Measurements from ENCODE around the gene DCTN4. TPM values are rescaled to one million over a fixed set of nuclear protein-coding genes. Genes with fewer than 3 reads are reported as not detected.

Gene DCTN4
- total and polyA plus RNA-seq, 2 of the 8 experiments (the other 6 are each of a cell fraction or from before 2014, with no cell fraction given) = 20.5 to 42.7 TPM

- no peak overlapping the region for H2BK20ac ChIP-seq (ENCODE audit: low read length)
- no peak overlapping the region for H4K91ac ChIP-seq (replicated peaks; ENCODE audit: insufficient read length, low read length)
- 76% methylated on average over 1 of the region's 1 CpG; no CpG with 5 or more reads in 1 of the 2 experiments for WGBS, 2 experiments (ENCODE audit: extremely low coverage in 1 of 2, insufficient coverage in 1 of 2, insufficient read length in 1 of 2, insufficient replicate concordance in 2 of 2, low coverage in 1 of 2, low lambda C conversion rate in 2 of 2, missing lambda C conversion rate in 1 of 2)
- TF ChIP-seq POLR2AphosphoS5 (IDR thresholded peaks at IDR 0.05; ENCODE audit: low read depth, low read length) = no peak
- no peak for TF ChIP-seq NRF1 (IDR thresholded peaks at IDR 0.05; ENCODE audit: low read depth, low read length)
- TF ChIP-seq EP300 (IDR thresholded peaks at IDR 0.05; ENCODE audit: borderline replicate concordance in 1 of 2, low read depth in 2 of 2, low read length in 2 of 2) = no peak
- TF ChIP-seq BCL11A (IDR thresholded peaks at IDR 0.05; ENCODE audit: low read depth in 2 of 2, low read length in 2 of 2) = no peak
- no peak for TF ChIP-seq TEAD4 (IDR thresholded peaks at IDR 0.05; ENCODE audit: low read depth, low read length)
- no peak for TF ChIP-seq TAF1 (IDR thresholded peaks at IDR 0.05; ENCODE audit: low read depth, low read length)
- no peak for TF ChIP-seq CEBPB (IDR thresholded peaks at IDR 0.05; ENCODE audit: low read depth, low read length)
- TF ChIP-seq, protein P1, sequence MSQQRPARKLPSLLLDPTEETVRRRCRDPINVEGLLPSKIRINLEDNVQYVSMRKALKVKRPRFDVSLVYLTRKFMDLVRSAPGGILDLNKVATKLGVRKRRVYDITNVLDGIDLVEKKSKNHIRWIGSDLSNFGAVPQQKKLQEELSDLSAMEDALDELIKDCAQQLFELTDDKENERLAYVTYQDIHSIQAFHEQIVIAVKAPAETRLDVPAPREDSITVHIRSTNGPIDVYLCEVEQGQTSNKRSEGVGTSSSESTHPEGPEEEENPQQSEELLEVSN (IDR thresholded peaks at IDR 0.05) = no peak
- no peak for TF ChIP-seq POLR2A (IDR thresholded peaks at IDR 0.05; ENCODE audit: control extremely low read depth in 1 of 2, low read depth in 2 of 2, low read length in 2 of 2)
- TF ChIP-seq KDM4A (IDR thresholded peaks at IDR 0.05; ENCODE audit: low read depth, low read length, severe bottlenecking) = no peak
- no peak for TF ChIP-seq EZH2 (IDR thresholded peaks at IDR 0.05; ENCODE audit: low read depth, low read length, severe bottlenecking)
- TF ChIP-seq ASH2L (IDR thresholded peaks at IDR 0.05; ENCODE audit: low read length) = no peak
- no peak for TF ChIP-seq GTF2F1 (IDR thresholded peaks at IDR 0.05; ENCODE audit: borderline replicate concordance, low read depth, low read length)
These were observed 12.4 kb upstream of the DCTN4 start for GRCh38 chr5:150771034-150771795.

More at GRCh38 chr5:150771034-150771795, 12.4 kb upstream of the DCTN4 start:
- no peak overlapping the region for H3K18ac ChIP-seq (ENCODE audit: extremely low read depth, low read length)
- ChIA-PET CTCF (ENCODE audit: partially characterized antibody) (no interaction called here), POLR2A (ENCODE audit: partially characterized antibody) (no interaction called here)
- no peak overlapping the region for H3K4me3 ChIP-seq (ENCODE audit: extremely low read depth in 1 of 4, insufficient read depth in 2 of 4, low read depth in 3 of 4, low read length in 4 of 4)
- H4K5ac ChIP-seq (ENCODE audit: insufficient read length, low read depth, low read length) = no peak overlapping the region
- no peak overlapping the region for H3K27ac ChIP-seq (ENCODE audit: low read depth, low read length)
- DNase-seq (ENCODE audit: low read depth in 1 of 2, low spot score in 2 of 2) = no peak
- no peak overlapping the region for H2BK120ac ChIP-seq (replicated peaks; ENCODE audit: low read depth, low read length)
- H3K56ac ChIP-seq (replicated peaks; ENCODE audit: insufficient read length, low read depth, low read length) = no peak overlapping the region
- H2BK12ac ChIP-seq (ENCODE audit: low read depth, low read length) = no peak overlapping the region
- H4K8ac ChIP-seq (ENCODE audit: extremely low read depth, insufficient read depth, low read length) = no peak overlapping the region
- H3K9ac ChIP-seq (replicated peaks in 1 of 4; ENCODE audit: extremely low read depth in 1 of 4, low read depth in 3 of 4, low read length in 3 of 4) = no peak overlapping the region
- no peak overlapping the region for H3K4ac ChIP-seq (replicated peaks; ENCODE audit: insufficient read length, low read depth, low read length)
- no peak overlapping the region for H3K14ac ChIP-seq (ENCODE audit: insufficient read length)
- no peak overlapping the region for H3K4me2 ChIP-seq (ENCODE audit: insufficient read depth in 1 of 2, low read depth in 2 of 2, low read length in 2 of 2)
- H3K4me1 ChIP-seq (replicated peaks in 1 of 4; ENCODE audit: control insufficient read depth in 3 of 4, insufficient read depth in 4 of 4, low read length in 3 of 4) = no peaks in the 10 kb centered on the region
- H3K36me3 ChIP-seq (ENCODE audit: control insufficient read depth in 2 of 4, insufficient read depth in 4 of 4, low read length in 3 of 4) = no peaks in the 10 kb centered on the region
- H2AFZ ChIP-seq (ENCODE audit: low read length) = no peak overlapping the region
- no peaks in the 10 kb centered on the region for H3K79me2 ChIP-seq (ENCODE audit: control insufficient read depth in 1 of 2, insufficient read depth in 2 of 2, low read length in 2 of 2)
- no peak for FAIRE-seq
- H2BK15ac ChIP-seq (ENCODE audit: low read length) = no peak overlapping the region
- H2AK5ac ChIP-seq (ENCODE audit: low read depth, low read length) = no peak overlapping the region
- H2BK5ac ChIP-seq (ENCODE audit: low read depth, low read length) = no peak overlapping the region
- no peaks in the 10 kb centered on the region; the same call in 1 of the 2 replicates for H3K23me2 ChIP-seq (ENCODE audit: low read depth, low read length)
- H3K79me1 ChIP-seq (ENCODE audit: low read depth, low read length) = no peaks in the 10 kb centered on the region
- H3K9me3 ChIP-seq (ENCODE audit: insufficient read depth in 2 of 2, low read depth in 1 of 2, low read length in 1 of 2) = no peaks in the 10 kb centered on the region
- H4K20me1 ChIP-seq (replicated peaks in 1 of 2; ENCODE audit: control insufficient read depth in 1 of 2, insufficient read depth in 2 of 2, low read length in 2 of 2) = no peaks in the 10 kb centered on the region
- peaks cover 0 to 3% (median under 1%) of the 10 kb centered on the region in 4 experiments; a peak in 1 of 7 replicates for H3K27me3 ChIP-seq (replicated peaks in 1 of 4; ENCODE audit: control insufficient read depth in 3 of 4, extremely low read depth in 1 of 4, insufficient read depth in 3 of 4, low read length in 3 of 4)
- no peak overlapping the region for H3K23ac ChIP-seq (ENCODE audit: insufficient read length)

All from H1 (cell line).